Endothelial cell of umbilical vein (primary cell): ENCODE measurements around the gene KRTAP1-3. TPM values are rescaled to one million over a fixed set of nuclear protein-coding genes. Genes with fewer than 3 reads are reported as not detected.

ENCODE experiments used
- BruUV-seq: library from RNA; stranded (reverse); fragments of 400-500 nt; replicated peaks from 2 replicates; lab custom pipeline; 2021; lab: Mats Ljungman, UMichigan
- CTCF ChIA-PET: fragments of 300-600, 350-600 bp; sonication (Branson Sonifier 250); formaldehyde crosslinking; loops from one replicate; lab custom pipeline; 2021; ENCODE audit warnings: antibody characterized with exemption, inconsistent platforms; lab: Charles Lee
- POLR2A ChIA-PET: fragments of 300-600, 350-600 bp; sonication (Branson Sonifier 250); formaldehyde crosslinking; loops from one replicate; lab custom pipeline; 2021; ENCODE audit warnings: antibody characterized with exemption, inconsistent platforms; lab: Charles Lee
- DNase-seq: peaks from one replicate; pipeline ENCODE4 v3.0.0-alpha.2; 2011; ENCODE audit warnings: low read depth, low spot score
- FAIRE-seq: peaks from 2 replicates; lab custom pipeline; 2011; peaks lifted over from hg19 to GRCh38; lab: Jason Lieb, UNC
- H2AFZ ChIP-seq: 2 replicates; pipeline ENCODE4 v1.6.0; 2012; ENCODE audit warnings: low read depth, low read length, control low read depth, inconsistent platforms
- H3K27ac ChIP-seq: 2 replicates; pipeline ENCODE4 v1.5.1; 2011; ENCODE audit warnings: low read depth, mild to moderate bottlenecking, control low read depth, low read length, moderate library complexity; ENCODE audit not compliant: insufficient read depth
- H3K27me3 ChIP-seq, 2 experiments: 2 replicates each; pipeline versions ENCODE4 v1.6.0 to v1.6.1; 2011; ENCODE audit warnings: low read length in 2 of 2, mixed read lengths in 1 of 2; ENCODE audit not compliant: control insufficient read depth in 2 of 2, insufficient read depth in 2 of 2
- H3K36me3 ChIP-seq, 2 experiments: 2 replicates in 1 of 2; 3 replicates in 1 of 2; pipeline ENCODE4 v1.5.1; 2011; ENCODE audit warnings: low read length in 2 of 2, mild to moderate bottlenecking in 1 of 2, moderate library complexity in 1 of 2; ENCODE audit not compliant: control insufficient read depth in 2 of 2, insufficient read depth in 2 of 2; ENCODE audit errors: extremely low read depth in 1 of 2
- H3K4me1 ChIP-seq: 3 replicates; pipeline ENCODE4 v1.5.1; 2011; ENCODE audit warnings: mild to moderate bottlenecking, low read length; ENCODE audit not compliant: control insufficient read depth, insufficient read depth; ENCODE audit errors: extremely low read depth
- H3K4me2 ChIP-seq: 2 replicates; pipeline ENCODE4 v1.6.1; 2011; ENCODE audit warnings: low read length, control low read depth, mixed read lengths; ENCODE audit not compliant: insufficient read depth
- H3K4me3 ChIP-seq, 3 experiments: fragments of 200-600 bp in 1 of 3; sonication (generic), shearing (Covaris generic) in 1 of 3; replicated peaks in 1 of 3; 2 replicates each; pipeline ENCODE4 v1.5.1; 2011 to 2016; ENCODE audit warnings: control low read depth in 3 of 3, low read length in 3 of 3, mild to moderate bottlenecking in 2 of 3, inconsistent platforms in 1 of 3, low read depth in 1 of 3, moderate library complexity in 1 of 3; ENCODE audit not compliant: insufficient read depth in 1 of 3
- H3K79me2 ChIP-seq: 2 replicates; pipeline ENCODE4 v1.6.0; 2012; ENCODE audit warnings: low read length, inconsistent platforms; ENCODE audit not compliant: control insufficient read depth, insufficient read depth
- H3K9ac ChIP-seq: replicated peaks from 2 replicates; pipeline ENCODE3; 2011; ENCODE audit warnings: low read length, control low read depth; ENCODE audit not compliant: insufficient read depth; ENCODE audit errors: extremely low read depth
- H3K9me1 ChIP-seq: replicated peaks from 3 replicates; pipeline ENCODE4 v1.6.0; 2011; ENCODE audit warnings: mild to moderate bottlenecking, low read length; ENCODE audit not compliant: control insufficient read depth, insufficient read depth; ENCODE audit errors: extremely low read depth
- H3K9me3 ChIP-seq: replicated peaks from 2 replicates; pipeline ENCODE4 v1.5.1; 2012; ENCODE audit warnings: low read length, inconsistent platforms; ENCODE audit not compliant: control insufficient read depth, insufficient read depth
- H4K20me1 ChIP-seq: replicated peaks from 2 replicates; pipeline ENCODE3; 2011; ENCODE audit warnings: mild to moderate bottlenecking, low read length; ENCODE audit not compliant: control insufficient read depth, insufficient read depth; ENCODE audit errors: extremely low read depth
- CTCF ChIP-seq, 2 donors: IDR thresholded peaks; 1 replicate in 1 of 2; 2 replicates in 1 of 2; pipeline ENCODE4 v1.5.1; 2011; ENCODE audit warnings: low read length in 2 of 2, mild to moderate bottlenecking in 2 of 2, moderate library complexity in 2 of 2, control low read depth in 1 of 2, inconsistent platforms in 1 of 2, low read depth in 1 of 2; ENCODE audit not compliant: insufficient read depth in 1 of 2; ENCODE audit errors: extremely low read depth in 1 of 2
- EZH2 ChIP-seq: IDR thresholded peaks from 2 replicates; pipeline ENCODE4 v1.6.1; 2012; ENCODE audit warnings: borderline replicate concordance, low read depth, mild to moderate bottlenecking, moderate library complexity, low read length, inconsistent platforms; ENCODE audit not compliant: severe bottlenecking
- FOS ChIP-seq: IDR thresholded peaks from 2 replicates; pipeline ENCODE4 v1.6.1; 2011; ENCODE audit warnings: mild to moderate bottlenecking, low read length, moderate library complexity, borderline replicate concordance; ENCODE audit not compliant: insufficient read depth
- GATA2 ChIP-seq: IDR thresholded peaks from 2 replicates; pipeline ENCODE4 v1.7.0; 2011; ENCODE audit warnings: low read depth, mild to moderate bottlenecking, moderate library complexity, mixed read lengths, low read length; ENCODE audit not compliant: insufficient read length, insufficient read depth
- JUN ChIP-seq: IDR thresholded peaks from 2 replicates; pipeline ENCODE4 v1.6.1; 2011; ENCODE audit warnings: borderline replicate concordance, low read depth; ENCODE audit not compliant: insufficient read length, insufficient read depth
- MAX ChIP-seq: IDR thresholded peaks from 2 replicates; pipeline ENCODE4 v1.6.1; 2011; ENCODE audit not compliant: insufficient read depth, insufficient read length
- MYC ChIP-seq: IDR thresholded peaks from one replicate; pipeline ENCODE4 v1.6.1; 2011; ENCODE audit warnings: mild to moderate bottlenecking, low read depth, low read length
- POLR2A ChIP-seq: IDR thresholded peaks from 2 replicates; pipeline ENCODE4 v1.6.1; 2012; ENCODE audit warnings: low read depth, mild to moderate bottlenecking, control low read depth, low read length
- POLR2AphosphoS5 ChIP-seq: IDR thresholded peaks from 2 replicates; pipeline ENCODE4 v1.6.1; 2012; ENCODE audit warnings: low read depth, mild to moderate bottlenecking, control low read depth, low read length, moderate library complexity; ENCODE audit not compliant: insufficient read depth
- dilution Hi-C: fragments of 300-500 bp; cut with MboI; formaldehyde crosslinking; loops from one replicate; pipeline ENCODE4 v1.15.0; 2019; ENCODE audit warnings: low sequenced_read_pairs; ENCODE audit not compliant: extremely low pct_ligation_motif_present
- intact Hi-C: fragments of 100-400 bp; cut with micrococcal nuclease; formaldehyde crosslinking; loops from one replicate; pipeline ENCODE4 v1.10.0; 2022
- polyA plus RNA-seq, 4 experiments: library from polyadenylated mRNA; depleted of rRNA in 3 of 4; stranded (reverse) in 3 of 4; unstranded in 1 of 4; fragments of >200 nt; gene quantifications; 2 replicates each; pipeline versions ENCODE4 v1.2.1 to v1.2.3, GENCODE V29; 2011 to 2012; ENCODE audit warnings: missing spikeins in 1 of 4
- total RNA-seq: library from RNA; stranded (reverse); gene quantifications from 2 replicates; pipeline ENCODE4 v1.2.3, GENCODE V29; 2021

The KRTAP1-3 gene
- total and polyA plus RNA-seq, 2 donors (not counting 3 experiments of a cell fraction or from before 2014, with no cell fraction given), result not detected

DNA sequence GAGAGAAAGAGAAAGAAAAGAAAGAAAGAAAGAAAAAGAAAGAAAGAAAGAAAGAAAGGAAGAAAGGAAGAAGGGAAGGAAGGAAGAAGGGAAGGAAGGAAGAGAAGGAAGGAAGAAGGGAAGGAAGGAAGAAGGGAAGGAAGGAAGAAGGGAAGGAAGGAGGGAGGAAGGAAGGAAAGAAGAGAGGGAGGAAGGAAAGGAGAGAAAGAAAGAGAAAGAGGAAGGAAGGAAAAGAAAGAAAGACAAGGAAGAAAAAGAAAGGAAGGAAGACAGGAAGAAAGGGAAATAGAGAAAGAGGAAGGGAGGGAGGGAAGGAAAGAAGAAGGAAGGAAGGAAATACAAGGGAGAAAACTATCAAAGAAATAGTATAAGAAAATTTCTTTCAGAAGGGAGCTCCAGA, 42.1 kb upstream of the KRTAP1-3 start:
- no peak for FAIRE-seq
- Histone ChIP-seq H3K4me2 (no peak overlapping the region), H4K20me1 (no peaks in the 10 kb centered on the region), H3K27ac (no peak overlapping the region), H3K9me3 (no peaks in the 10 kb centered on the region), H3K79me2 (no peaks in the 10 kb centered on the region), H3K27me3 (no peaks in the 10 kb centered on the region), H3K4me1 (no peaks in the 10 kb centered on the region), H3K9ac (no peak overlapping the region), H3K36me3 (no peaks in the 10 kb centered on the region), H2AFZ (no peak overlapping the region), H3K4me3 (no peak overlapping the region), H3K9me1 (no peaks in the 10 kb centered on the region)
- no peak for TF ChIP-seq POLR2AphosphoS5
- no peak for TF ChIP-seq POLR2A
- TF ChIP-seq JUN, result no peak
- no peak for TF ChIP-seq CTCF (IDR thresholded peaks at IDR 0.05; ENCODE audit: extremely low read depth in 1 of 2, insufficient read depth in 1 of 2, low read depth in 1 of 2, low read length in 2 of 2)
- TF ChIP-seq GATA2, result no peak
- TF ChIP-seq EZH2, result no peak
- TF ChIP-seq FOS, result no peak
- TF ChIP-seq MYC, result no peak
- TF ChIP-seq MAX, result no peak
- ChIA-PET POLR2A (no interaction called here), CTCF (interaction anchor here (1.0 kb wide), 1 partner anchor 29 kb away, joined by 4 read pairs; the partner anchor contains the start of gene KRTAP2-1)
- dilution Hi-C loops, result no loop called here
- intact Hi-C loops, result no loop called here
- BruUV-seq, result no TSS peak
- no peak for DNase-seq
